Tibial nerve (tissue), 4 donors: Measurements from ENCODE around the gene ZNF117. TPM values are rescaled to one million over a fixed set of nuclear protein-coding genes. Genes with fewer than 3 reads are reported as not detected.

Experiments
- DNase-seq, 2 donors: peaks; one replicate each; pipeline ENCODE4 v3.0.0-alpha.2; 2019; ENCODE audit warnings: low spot score in 2 of 2
- H3K27ac ChIP-seq, 4 donors: fragments of 200-600 bp; sonication (generic) in 3 of 4; one replicate each; pipeline ENCODE4 v1.5.1; 2017 to 2019; ENCODE audit warnings: mild to moderate bottlenecking in 1 of 4
- H3K27me3 ChIP-seq, 2 donors: fragments of 200-600 bp; sonication (generic) in 1 of 2; one replicate each; pipeline versions ENCODE4 v1.5.1 to v1.6.0; 2017 to 2019
- H3K36me3 ChIP-seq, 3 donors: fragments of 200-600 bp; sonication (generic); one replicate each; pipeline ENCODE4 v1.5.1; 2018 to 2019
- H3K4me1 ChIP-seq, 4 donors: fragments of 200-600 bp; sonication (generic) in 3 of 4; one replicate each; pipeline ENCODE4 v1.5.1; 2017 to 2019
- H3K4me3 ChIP-seq, 4 donors: fragments of 200-600 bp; sonication (generic) in 3 of 4; one replicate each; pipeline ENCODE4 v1.5.1; 2017 to 2019; ENCODE audit warnings: mild to moderate bottlenecking in 1 of 4, moderate library complexity in 1 of 4
- H3K9me3 ChIP-seq, 4 donors: fragments of 200-600 bp; sonication (generic) in 3 of 4; one replicate each; pipeline ENCODE4 v1.5.1; 2017 to 2019
- CTCF ChIP-seq, 5 experiments: fragments of 200-600 bp in 3 of 5; fragments of 450-650 bp in 2 of 5; sonication (generic) in 3 of 5; IDR thresholded peaks; one replicate each; pipeline ENCODE4 v1.5.1; 2016 to 2019; ENCODE audit warnings: antibody characterized with exemption in 5 of 5, mild to moderate bottlenecking in 3 of 5, moderate library complexity in 2 of 5
- EP300 ChIP-seq, 2 donors: sonication (generic); formaldehyde crosslinking; IDR thresholded peaks; one replicate each; pipeline ENCODE4 v1.6.1; 2017; ENCODE audit warnings: antibody characterized with exemption in 2 of 2, mild to moderate bottlenecking in 1 of 2
- POLR2A ChIP-seq, 2 donors: fragments of 450-650 bp; IDR thresholded peaks; one replicate each; pipeline ENCODE4 v1.6.1; 2017; ENCODE audit warnings: antibody characterized with exemption in 2 of 2, mild to moderate bottlenecking in 2 of 2, moderate library complexity in 2 of 2
- WGBS, 2 donors: methylation state at CpG; one replicate each; pipeline ENCODE4 v1.1.5; 2018; 5-methylcytosine and 5-hydroxymethylcytosine counted together
- total RNA-seq, 4 donors: library from RNA; depleted of rRNA; stranded (reverse); fragments of >200 nt; gene quantifications; one replicate each; pipeline ENCODE4 v1.1.0, GENCODE V29; 2016

ZNF117 gene
- total RNA-seq, 4 donors from 2014 or later = 15.1 to 22.2 (median 15.4) TPM

DNA sequence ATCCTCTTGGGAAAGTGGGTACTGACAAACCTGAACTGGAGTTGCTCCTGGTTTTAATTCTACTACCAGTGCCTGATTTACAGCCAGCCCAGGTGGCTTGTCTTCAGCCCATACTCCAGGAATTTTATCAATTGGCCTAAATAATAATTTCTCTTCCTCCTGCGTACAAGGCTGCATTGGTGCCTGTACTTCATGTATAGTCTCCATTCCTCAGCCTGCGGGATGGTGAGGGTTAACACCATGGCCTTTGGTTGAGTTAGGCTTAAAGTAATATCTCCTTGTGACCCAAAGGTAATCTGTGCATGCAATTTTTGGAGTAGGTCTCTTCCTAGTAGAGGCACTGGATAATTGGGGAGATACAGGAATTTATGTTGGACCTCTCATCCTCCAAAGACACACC lies 5.5 kb upstream of the ZNF117 start:
- 97% methylated on average over 2 of the region's 2 CpGs for WGBS, 2 donors
- peaks cover 0 to 65% (median 2%) of the 10 kb centered on the region in 4 donors for H3K9me3 ChIP-seq
- H3K27ac ChIP-seq = no peak overlapping the region
- no peaks in the 10 kb centered on the region for H3K27me3 ChIP-seq
- H3K4me1 ChIP-seq = no peaks in the 10 kb centered on the region
- DNase-seq = no peak
- no peak overlapping the region for H3K4me3 ChIP-seq
- TF ChIP-seq EP300 (IDR thresholded peaks at IDR 0.05) (no peak), CTCF (IDR thresholded peaks at IDR 0.05) (no peak), POLR2A (IDR thresholded peaks at IDR 0.05) (no peak)
- peaks cover 0 to 59% (median 0%) of the 10 kb centered on the region in 3 donors for H3K36me3 ChIP-seq

GRCh38 chr7:64993901-64994300 lies 3.1 kb upstream of the ZNF117 start:
- TF ChIP-seq EP300 (IDR thresholded peaks at IDR 0.05) = no peak
- no peak overlapping the region for H3K27ac ChIP-seq
- DNase-seq = no peak
- no peaks in the 10 kb centered on the region for H3K27me3 ChIP-seq
- no peaks in the 10 kb centered on the region for H3K4me1 ChIP-seq
- H3K36me3 ChIP-seq = peaks cover 0 to 67% (median 0%) of the 10 kb centered on the region in 3 donors
- H3K9me3 ChIP-seq = peaks cover 0 to 81% (median 6%) of the 10 kb centered on the region in 4 donors
- no peak overlapping the region for H3K4me3 ChIP-seq
- WGBS, 2 donors = 98 to 99% methylated on average over 7 of the region's 7 CpGs

DNA sequence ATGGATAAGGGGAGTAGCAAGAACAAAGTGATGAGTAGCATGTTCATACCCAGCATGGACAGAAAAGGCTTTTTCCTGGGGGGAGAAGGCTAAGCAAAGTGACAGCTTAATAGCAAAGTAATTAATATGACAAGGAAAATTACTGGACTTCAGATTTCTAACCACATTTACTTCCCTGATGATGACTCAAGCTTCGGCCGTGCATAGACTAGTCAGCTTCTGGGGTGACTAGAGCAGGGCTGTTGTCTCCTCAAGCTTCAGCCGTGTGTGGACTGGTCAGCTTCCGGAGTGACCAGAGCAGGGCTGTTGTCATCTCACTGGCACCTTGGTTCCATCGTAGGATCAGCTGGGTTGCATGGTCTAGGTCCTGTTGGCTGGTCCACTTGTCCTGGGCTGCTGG lies 2.1 kb upstream of the ZNF117 start:
- TF ChIP-seq EP300 (IDR thresholded peaks at IDR 0.05) (no peak), CTCF (IDR thresholded peaks at IDR 0.05) (no peak), POLR2A (IDR thresholded peaks at IDR 0.05) (no peak)
- H3K36me3 ChIP-seq = peaks cover 0 to 66% (median 0%) of the 10 kb centered on the region in 3 donors
- DNase-seq = no peak
- no peaks in the 10 kb centered on the region for H3K4me1 ChIP-seq
- H3K4me3 ChIP-seq = no peak overlapping the region
- peaks cover 0 to 73% (median 8%) of the 10 kb centered on the region in 4 donors for H3K9me3 ChIP-seq
- H3K27ac ChIP-seq = no peak overlapping the region
- H3K27me3 ChIP-seq = no peaks in the 10 kb centered on the region
- WGBS, 2 donors = 87 to 94% methylated on average over 5 of the region's 5 CpGs

GRCh38 chr7:64990216-64990615 lies 620 bp downstream of the ZNF117 start:
- Histone ChIP-seq H3K36me3 (peaks cover 0 to 83% (median 0%) of the 10 kb centered on the region in 3 donors), H3K27ac (no peak overlapping the region), H3K27me3 (no peaks in the 10 kb centered on the region), H3K9me3 (peaks cover 0 to 63% (median 16%) of the 10 kb centered on the region in 4 donors), H3K4me3 (no peak overlapping the region), H3K4me1 (no peaks in the 10 kb centered on the region)
- DNase-seq = no peak
- 93 to 95% methylated on average over 7 of the region's 7 CpGs for WGBS, 2 donors
- TF ChIP-seq CTCF (IDR thresholded peaks at IDR 0.05) (no peak), POLR2A (IDR thresholded peaks at IDR 0.05) (no peak), EP300 (IDR thresholded peaks at IDR 0.05) (no peak)

- 97 to 98% methylated on average over 5 of the region's 5 CpGs for WGBS, 2 donors
- TF ChIP-seq POLR2A (IDR thresholded peaks at IDR 0.05) = no peak
- no peak for TF ChIP-seq EP300 (IDR thresholded peaks at IDR 0.05)
- no peak for TF ChIP-seq CTCF (IDR thresholded peaks at IDR 0.05)
- H3K9me3 ChIP-seq = peaks cover 0 to 90% (median 39%) of the 10 kb centered on the region in 4 donors
Measured at GRCh38 chr7:64978497-64979203, 12.2 kb downstream of the ZNF117 start.

More at GRCh38 chr7:64978497-64979203, 12.2 kb downstream of the ZNF117 start:
- H3K4me3 ChIP-seq = no peak overlapping the region
- H3K27ac ChIP-seq = no peak overlapping the region
- no peak for DNase-seq
- H3K36me3 ChIP-seq = peaks cover 0 to 60% (median 15%) of the 10 kb centered on the region in 3 donors
- H3K27me3 ChIP-seq = no peaks in the 10 kb centered on the region
- H3K4me1 ChIP-seq = no peaks in the 10 kb centered on the region
